ENCODE results near the gene ANO2. TPM values are rescaled to one million over a fixed set of nuclear protein-coding genes. Genes with fewer than 3 reads are reported as not detected.

The ANO2 gene
- total and polyA plus RNA-seq, 8 donors = 0.43 to 2.4 (median 0.97) TPM

GRCh38 chr12:5585178-5585577, 359.9 kb downstream of the ANO2 start:
- intact Hi-C loops (cut with DNase I) = no loop called here
- no peak for ATAC-seq

GRCh38 chr12:5584412-5585175, 360.5 kb downstream of the ANO2 start:
- no peaks in the 10 kb centered on the region for H3K9me3 ChIP-seq
- FAIRE-seq (no peak), ATAC-seq (no peak), DNase-seq (no peak)
- H3K27ac ChIP-seq = no peak overlapping the region
- no peaks in the 10 kb centered on the region for H3K4me1 ChIP-seq
- WGBS, 2 donors = 52 to 60% methylated on average over 9 of the region's 9 CpGs
- H3K36me3 ChIP-seq = no peaks in the 10 kb centered on the region
- no peak for TF ChIP-seq CTCF (IDR thresholded peaks at IDR 0.05)
- no peaks in the 10 kb centered on the region for H3K27me3 ChIP-seq
- intact Hi-C loops (cut with DNase I) = no loop called here
- H3K4me3 ChIP-seq = no peak overlapping the region

More at GRCh38 chr12:5585178-5585577, 359.9 kb downstream of the ANO2 start:
- H3K9me3 ChIP-seq = no peaks in the 10 kb centered on the region
- H3K36me3 ChIP-seq = no peaks in the 10 kb centered on the region
- no peak overlapping the region for H3K27ac ChIP-seq
- no peaks in the 10 kb centered on the region for H3K4me1 ChIP-seq
- FAIRE-seq (no peak), DNase-seq (no peak)
- no peak for TF ChIP-seq CTCF (IDR thresholded peaks at IDR 0.05)
- no peaks in the 10 kb centered on the region for H3K27me3 ChIP-seq
- 45 to 48% methylated on average over 4 of the region's 4 CpGs for WGBS, 2 donors
- H3K4me3 ChIP-seq = no peak overlapping the region

- intact Hi-C loops (cut with DNase I) = no loop called here
- no peak for DNase-seq
- no peak overlapping the region for H3K27ac ChIP-seq
- no peak for FAIRE-seq
- TF ChIP-seq CTCF (IDR thresholded peaks at IDR 0.05) = no peak
- ATAC-seq = no peak
- H3K36me3 ChIP-seq = no peaks in the 10 kb centered on the region
- 60 to 67% methylated on average over 4 of the region's 4 CpGs for WGBS, 2 donors
- no peaks in the 10 kb centered on the region for H3K9me3 ChIP-seq
- no peaks in the 10 kb centered on the region for H3K4me1 ChIP-seq
- H3K27me3 ChIP-seq = no peaks in the 10 kb centered on the region
- no peak overlapping the region for H3K4me3 ChIP-seq
Measured at GRCh38 chr12:5582541-5582940, 362.5 kb downstream of the ANO2 start.

GRCh38 chr12:5582018-5582417, 363.0 kb downstream of the ANO2 start:
- TF ChIP-seq CTCF (IDR thresholded peaks at IDR 0.05) = no peak
- no peak overlapping the region for H3K27ac ChIP-seq
- H3K27me3 ChIP-seq = no peaks in the 10 kb centered on the region
- WGBS, 2 donors = 73 to 77% methylated on average over 5 of the region's 5 CpGs
- no peaks in the 10 kb centered on the region for H3K9me3 ChIP-seq
- no peak overlapping the region for H3K4me3 ChIP-seq
- DNase-seq (no peak), ATAC-seq (peak in 1 of 4 donors; percentile 18), FAIRE-seq (no peak)
- no peaks in the 10 kb centered on the region for H3K36me3 ChIP-seq
- intact Hi-C loops (cut with DNase I) = no loop called here
- H3K4me1 ChIP-seq = no peaks in the 10 kb centered on the region

- WGBS, 2 donors = 61 to 75% methylated on average over 4 of the region's 4 CpGs
- FAIRE-seq (no peak), ATAC-seq (no peak), DNase-seq (no peak)
- TF ChIP-seq CTCF (IDR thresholded peaks at IDR 0.05) = no peak
- H3K9me3 ChIP-seq = no peaks in the 10 kb centered on the region
- no peaks in the 10 kb centered on the region for H3K36me3 ChIP-seq
- no peaks in the 10 kb centered on the region for H3K4me1 ChIP-seq
- intact Hi-C loops (cut with DNase I) = no loop called here
- no peak overlapping the region for H3K27ac ChIP-seq
- no peaks in the 10 kb centered on the region for H3K27me3 ChIP-seq
- H3K4me3 ChIP-seq = no peak overlapping the region
Measured at GRCh38 chr12:5581616-5582015, 363.4 kb downstream of the ANO2 start.

Measured in pancreas (tissue), 10 donors.